NCI-H69 (cell line): ENCODE data around the gene BDH1.
"Not testable (repeated sequence)": the region's sequence is repeated elsewhere in the genome, so short reads cannot be mapped to it uniquely, and the experiment has no call there.

ENCODE experiments used
- DNase-seq: peaks from one replicate; lab custom pipeline; 2025; lab: John Stamatoyannopoulos, UW

BDH1 gene

DNA sequence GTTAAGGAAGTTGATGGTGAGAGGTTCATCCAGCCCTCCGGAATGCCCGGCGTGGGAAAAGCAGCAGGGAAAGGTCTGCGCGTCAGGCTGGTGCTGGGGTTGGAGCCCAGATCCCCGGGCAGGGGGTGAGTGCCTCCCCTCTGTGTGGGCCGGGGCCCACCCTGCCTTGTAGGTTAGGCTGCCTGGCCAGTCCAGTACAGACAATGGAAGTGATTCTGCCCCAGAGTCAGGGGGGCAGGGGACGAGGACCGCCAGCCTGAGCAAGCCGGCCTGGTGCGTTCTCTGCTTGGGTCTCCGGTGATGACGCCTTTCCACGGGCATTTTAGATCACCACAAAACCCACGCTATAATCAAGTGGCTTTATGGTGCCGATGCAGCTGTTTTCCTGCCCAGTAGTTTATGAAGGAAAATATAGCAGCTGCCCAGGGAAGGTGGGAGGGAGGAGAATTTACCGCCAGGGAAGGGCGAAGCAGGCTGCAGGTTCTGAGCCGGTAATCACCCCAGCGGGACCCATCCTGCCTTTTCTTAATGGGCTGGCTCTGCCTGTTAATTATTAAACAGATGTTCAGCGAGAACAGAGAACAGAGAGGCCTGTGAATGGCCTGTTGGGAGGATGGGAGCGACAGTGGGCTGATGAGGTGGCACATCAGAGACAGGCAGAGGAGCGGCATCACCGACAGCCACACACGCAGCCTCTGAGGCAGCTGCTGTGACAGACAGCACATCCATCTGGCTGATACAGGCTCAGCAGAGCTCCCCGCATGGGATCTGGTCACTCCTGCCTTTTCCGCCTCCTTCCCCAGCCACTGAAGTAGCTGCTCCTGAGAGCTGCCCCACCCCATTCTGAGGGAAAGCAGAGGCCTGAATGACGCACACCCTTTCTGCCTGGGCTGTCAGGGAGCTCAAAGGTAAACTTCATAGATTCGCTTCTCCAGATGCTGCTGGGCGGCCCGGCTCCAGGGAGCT is 35.2 kb downstream of the BDH1 start:
- peak; percentile 96 for DNase-seq

DNA sequence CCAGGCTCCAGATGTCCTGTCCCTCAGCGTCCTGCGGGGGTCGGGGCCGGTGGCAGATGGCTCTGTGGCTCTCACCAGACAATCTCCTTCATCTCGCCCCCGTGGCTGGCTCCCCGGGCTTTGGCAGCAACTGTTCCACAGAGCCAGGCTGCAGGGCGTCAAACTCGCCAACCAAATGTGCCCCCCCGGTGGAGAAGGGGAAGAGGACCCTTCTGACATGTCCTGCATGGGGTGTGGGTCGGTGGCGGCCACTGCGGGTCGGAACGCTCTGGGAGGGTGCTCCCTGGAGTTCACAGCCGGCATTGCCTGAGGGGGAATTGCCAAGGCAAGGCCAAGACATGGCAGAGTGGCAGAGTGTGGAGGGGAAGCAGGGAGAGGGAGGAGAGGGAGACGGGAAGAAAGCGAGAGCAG is 36.0 kb downstream of the BDH1 start:
- DNase-seq = peak; percentile 39

DNA sequence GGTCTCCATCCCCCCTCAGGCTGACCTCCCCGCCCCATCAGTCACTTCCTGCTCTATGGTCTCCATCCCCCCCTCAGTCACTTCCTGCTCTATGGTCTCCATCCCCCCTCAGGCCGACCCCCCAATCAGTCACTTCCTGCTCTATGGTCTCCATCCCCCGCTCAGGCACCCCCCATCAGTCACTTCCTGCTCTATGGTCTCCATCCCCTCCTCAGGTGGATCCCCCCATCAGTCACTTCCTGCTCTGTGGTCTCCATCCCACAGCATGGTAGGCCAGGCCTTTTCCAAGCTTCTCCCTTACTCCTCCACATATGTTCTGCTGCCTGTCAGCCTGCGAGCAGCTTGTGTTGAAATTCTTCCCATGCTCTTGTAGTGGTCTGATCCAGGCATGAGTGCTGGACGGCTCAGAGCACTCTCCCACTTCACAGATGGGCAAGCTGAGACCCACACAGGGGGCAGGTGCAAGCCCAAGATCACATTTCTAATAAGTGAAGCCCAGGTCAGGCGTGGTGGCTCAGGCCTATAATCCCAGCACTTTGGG is 36.8 kb downstream of the BDH1 start:
- peak; percentile 45 for DNase-seq

DNA sequence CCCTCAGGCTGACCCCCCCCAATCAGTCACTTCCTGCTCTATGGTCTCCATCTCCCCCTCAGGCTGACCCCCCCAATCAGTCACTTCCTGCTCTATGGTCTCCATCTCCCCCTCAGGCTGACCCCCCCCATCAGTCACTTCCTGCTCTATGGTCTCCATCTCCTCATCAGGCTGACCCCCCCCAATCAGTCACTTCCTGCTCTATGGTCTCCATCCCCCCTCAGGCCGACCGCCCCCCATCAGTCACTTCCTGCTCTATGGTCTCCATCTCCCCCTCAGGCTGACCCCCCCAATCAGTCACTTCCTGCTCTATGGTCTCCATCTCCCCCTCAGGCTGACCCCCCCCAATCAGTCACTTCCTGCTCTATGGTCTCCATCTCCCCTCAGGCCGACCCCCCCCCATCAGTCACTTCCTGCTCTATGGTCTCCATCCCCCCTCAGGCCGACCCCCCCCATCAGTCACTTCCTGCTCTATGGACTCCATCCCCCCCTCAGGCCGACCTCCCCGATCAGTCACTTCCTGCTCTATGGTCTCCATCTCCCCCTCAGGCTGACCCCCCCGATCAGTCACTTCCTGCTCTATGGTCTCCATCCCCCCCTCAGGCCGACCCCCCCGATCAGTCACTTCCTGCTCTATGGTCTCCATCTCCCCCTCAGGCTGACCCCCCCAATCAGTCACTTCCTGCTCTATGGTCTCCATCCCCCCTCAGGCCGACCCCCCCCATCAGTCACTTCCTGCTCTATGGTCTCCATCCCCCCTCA is 37.7 kb downstream of the BDH1 start:
- DNase-seq = not testable (repeated sequence)

DNA sequence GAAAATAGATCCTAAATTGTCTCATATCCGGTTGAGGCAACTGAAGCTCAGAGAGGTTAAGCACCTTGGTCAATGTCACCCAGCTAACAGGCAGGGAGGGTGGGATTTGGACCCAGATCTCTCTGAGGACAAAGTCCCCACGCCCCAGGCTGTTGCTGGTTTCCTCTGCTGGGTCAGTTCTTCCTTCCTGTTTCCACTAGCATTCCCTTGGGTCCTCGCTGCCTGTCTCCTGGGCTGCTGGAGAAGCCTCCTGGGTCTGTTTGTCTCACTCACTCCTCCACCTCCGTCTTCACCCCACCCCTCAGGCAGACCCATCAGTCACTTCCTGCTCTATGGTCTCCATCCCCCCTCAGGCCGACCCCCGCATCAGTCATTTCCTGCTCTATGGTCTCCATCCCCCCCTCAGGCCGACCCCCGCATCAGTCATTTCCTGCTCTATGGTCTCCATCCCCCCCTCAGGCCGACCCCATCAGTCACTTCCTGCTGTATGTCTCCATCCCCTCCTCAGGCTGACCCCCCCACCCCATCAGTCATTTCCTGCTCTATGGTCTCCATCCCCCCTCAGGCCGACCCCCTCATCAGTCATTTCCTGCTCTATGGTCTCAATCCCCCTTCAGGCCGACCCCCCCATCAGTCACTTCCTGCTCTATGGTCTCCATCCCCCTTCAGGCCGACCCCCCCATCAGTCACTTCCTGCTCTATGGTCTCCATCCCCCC is 38.7 kb downstream of the BDH1 start:
- not testable (repeated sequence) for DNase-seq

DNA sequence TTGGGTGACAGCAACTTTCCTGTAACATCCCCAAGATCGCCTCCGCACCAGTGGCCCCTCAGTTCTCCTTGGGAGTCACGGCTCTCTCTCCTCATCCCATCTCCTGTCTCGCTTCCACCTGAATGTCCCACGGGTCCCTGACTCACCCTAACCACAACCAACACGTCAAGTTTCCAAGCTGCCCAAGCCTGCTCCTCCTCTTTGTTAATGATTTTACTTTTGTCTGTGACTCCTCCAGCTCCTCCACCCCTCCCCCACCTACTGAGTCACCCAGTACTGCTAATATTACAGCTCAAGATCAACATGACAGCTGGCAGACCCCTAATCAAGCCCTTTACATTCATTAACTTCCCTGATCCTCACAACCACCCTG is 39.3 kb downstream of the BDH1 start:
- DNase-seq = peak; percentile 38

DNA sequence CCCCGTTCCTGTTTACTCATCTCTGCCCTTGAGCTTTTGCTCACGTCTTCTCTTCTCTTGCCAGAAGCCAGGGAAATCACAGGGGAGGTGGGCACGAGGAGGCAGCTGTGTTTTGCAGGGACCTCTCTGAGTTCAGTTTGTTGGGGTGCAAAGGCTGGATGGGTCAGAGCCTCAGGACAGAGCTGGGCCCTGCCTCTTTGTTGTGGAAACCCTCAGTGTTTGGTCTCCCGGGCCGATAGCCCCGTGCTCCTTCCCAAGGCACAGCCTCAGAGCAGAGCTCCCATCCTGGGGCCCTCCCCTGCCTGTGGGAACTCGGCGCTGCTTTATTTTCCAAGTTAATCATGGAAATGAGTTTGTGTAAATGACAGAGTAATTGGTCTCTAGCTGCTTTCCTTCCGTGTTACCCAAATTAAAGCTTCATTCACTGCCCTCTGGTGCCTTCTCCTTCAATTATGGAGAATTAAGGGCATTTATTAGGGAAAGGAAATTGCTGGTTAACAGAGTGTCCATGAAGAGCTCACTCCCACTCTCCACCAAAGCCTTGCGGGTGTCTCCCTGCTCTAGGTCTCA is 40.9 kb downstream of the BDH1 start:
- DNase-seq = no peak

DNA sequence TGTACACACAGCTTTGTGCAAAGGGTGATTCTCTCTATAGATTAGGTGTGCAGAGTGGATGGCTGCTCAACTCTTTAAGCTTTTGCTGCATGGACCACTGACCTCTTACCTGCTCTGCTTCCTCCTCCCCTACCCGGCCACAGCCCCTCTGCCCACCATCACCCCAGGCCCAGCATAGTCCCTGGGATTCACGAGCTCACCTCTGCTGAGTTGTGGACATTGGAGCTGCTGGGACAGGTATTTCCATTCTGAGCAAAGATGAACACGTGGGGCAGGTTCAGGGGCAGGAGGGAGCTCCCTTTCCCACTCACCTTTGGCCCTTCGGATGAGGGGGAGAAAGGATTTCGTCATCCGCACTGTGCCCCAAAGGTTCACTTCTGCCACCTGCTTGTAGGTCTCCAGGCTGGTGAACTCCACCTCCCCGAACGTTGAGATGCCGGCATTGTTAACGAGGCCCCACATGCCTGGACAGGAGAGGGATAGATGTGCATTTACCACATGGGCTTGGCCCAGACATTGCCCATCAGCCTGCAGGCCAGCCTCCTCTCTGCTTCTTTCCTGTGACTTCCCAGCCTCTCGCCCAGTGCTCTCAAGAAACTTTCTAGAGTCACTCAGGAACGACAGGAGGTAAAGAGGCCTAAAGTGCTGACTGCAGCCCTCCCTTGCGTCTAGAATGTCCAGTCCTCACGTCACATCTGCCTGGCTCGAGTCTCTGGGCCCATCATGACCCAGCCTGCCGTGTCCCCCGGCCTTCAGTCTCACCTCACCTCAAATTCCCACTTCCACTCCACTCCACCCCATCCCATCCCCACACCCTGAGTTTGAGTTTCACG is 41.6 kb downstream of the BDH1 start:
- DNase-seq = no peak

DNA sequence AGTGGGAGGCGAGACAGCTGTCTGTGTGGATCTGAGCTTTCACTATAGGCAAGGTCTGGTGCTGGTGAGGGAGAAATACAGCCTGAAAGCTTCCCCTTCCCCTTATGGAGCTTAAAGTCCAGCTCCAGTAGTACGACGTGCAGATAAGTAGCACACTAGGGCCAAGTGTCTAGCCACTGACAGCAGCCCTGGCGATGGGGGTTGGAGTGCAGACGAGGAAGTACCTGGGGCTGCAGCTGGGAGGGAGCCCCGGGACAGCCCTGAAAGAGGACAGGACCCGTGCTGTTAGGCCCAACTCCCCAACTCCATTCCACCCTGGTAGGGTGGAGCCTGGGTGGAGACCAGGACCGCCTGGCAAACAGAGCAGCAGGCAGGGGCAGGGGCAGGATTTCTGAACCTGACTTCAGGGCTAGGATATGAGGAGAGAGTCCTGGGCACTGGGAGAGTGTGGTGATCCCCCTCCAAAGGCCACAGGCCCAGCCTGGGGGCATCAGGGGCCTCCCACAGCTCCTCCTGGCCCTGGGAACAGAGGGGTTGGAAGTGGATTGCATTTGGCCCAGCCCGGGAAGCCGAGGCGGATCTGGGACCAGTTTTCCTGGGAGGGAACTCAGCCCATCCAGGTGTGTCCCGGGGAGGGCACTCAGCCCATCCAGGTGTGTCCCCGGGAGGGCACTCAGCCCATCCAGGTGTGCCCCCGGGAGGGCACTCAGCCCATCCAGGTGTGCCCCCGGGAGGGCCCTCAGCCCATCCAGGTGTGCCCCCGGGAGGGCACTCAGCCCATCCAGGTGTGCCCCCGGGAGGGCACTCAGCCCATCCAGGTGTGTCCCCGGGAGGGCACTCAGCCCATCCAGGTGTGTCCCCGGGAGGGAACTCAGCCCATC is 42.8 kb downstream of the BDH1 start:
- DNase-seq = no peak

DNA sequence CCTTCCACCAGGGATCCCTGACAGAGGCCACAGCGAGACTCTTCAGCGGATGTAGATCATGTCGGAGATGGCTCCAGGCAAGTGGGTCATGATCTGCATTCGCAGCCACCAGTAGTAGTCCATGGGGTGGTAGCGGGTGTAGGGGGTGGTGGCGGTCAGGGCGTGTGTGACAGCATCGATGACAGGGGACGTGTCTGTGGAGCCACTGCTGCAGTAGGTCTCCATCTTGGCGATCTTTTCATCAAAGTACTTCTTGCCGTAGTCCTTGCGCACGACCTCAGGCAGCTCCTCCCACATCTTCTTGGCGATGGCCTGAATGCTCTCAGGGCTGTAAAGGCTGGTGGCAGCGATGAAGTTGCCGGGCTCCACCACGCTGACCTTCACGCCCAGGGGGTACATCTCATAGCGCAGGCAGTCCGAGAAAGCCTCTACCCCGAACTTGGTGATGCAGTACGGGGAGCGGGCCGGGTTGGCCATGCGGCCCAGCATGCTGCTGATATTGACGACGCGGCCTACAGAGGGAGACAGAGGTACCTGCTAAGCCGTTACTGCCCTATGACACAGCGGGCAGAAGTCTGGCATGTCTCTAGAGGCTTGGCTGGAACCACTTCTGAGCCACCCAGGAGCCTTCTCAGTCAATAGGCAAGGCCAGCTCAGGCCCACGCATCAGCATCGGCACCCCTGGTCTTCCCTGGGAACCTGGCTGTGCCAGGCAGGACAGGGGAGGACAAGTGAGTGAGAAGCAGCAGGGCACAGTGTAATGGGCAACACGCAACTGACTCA is 43.7 kb downstream of the BDH1 start:
- no peak for DNase-seq

DNA sequence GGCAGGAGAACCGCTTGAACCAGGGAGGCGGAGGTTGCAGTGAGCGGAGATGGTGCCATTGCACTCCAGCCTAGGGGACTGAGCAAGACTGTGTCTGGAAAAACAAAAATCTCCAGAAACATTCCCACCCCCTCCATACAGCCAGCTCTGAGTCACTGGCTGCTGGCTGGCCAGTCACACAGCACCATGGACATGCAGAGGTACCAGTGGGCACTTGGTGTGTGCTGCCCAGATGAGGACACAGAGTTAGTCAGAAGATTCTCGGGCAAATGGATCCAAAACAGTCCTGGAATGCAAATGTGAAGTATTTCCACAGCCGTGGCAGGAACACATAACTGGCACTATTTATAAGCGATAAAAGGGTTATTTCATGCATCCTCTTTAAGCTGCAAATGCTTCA is 44.6 kb downstream of the BDH1 start:
- DNase-seq = no peak

DNA sequence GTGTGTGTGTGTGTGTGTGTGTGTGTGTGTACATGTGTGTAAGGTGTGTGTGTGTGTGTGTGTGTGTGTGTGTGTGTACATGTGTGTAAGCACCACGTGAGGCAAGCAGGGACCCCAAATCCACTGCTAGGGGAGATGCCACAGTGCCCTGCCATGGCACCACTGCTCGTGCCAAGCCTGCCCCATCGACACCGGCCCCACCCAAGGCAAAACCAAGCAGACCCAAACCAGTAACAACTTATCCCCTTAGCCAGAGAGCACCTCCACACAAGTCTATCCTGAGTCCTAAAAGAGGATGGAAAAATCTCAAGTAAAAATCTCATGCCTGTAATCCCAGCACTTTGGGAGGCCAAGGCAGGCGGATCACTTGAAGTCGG is 45.1 kb downstream of the BDH1 start:
- no peak for DNase-seq

DNA sequence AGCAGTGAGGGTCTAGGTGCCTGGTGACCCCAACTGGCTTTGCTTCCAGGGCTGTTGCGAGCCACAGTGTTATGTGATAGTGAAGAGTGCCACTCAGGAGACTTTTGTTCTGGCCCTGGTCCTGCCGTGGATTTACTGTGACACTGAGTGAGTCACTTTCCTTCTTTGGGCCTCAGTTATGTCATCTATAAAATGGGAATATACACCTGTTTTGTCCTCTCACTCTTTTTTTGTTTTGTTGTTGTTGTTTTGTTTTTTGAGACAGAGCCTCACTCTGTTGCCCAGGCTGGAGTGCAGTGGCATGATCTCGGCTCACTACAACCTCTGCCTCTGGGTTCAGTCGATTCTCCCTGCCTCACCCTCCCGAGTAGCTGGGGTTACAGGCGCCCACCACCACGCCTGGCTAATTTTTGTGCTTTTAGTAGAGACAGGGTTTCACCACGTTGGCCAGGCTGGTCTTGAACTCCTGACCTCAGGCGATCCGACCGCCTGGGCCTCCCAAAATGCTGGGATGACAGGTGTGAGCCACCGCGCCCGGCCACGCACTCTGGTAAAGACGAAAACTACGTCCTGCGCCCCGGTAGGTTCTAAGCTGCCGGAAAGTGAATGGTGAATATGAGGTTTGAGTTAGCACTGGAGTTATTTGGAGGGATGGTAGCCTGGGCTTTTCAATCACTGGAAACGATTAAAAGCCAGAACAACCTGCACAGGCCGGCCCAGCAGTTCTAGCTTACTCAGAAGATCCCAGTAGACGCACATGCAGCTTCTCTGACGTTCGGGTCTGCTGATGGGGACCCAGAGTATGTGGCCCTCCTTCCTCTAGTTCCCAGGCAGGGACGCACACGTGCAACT is 46.6 kb downstream of the BDH1 start:
- no peak for DNase-seq

DNA sequence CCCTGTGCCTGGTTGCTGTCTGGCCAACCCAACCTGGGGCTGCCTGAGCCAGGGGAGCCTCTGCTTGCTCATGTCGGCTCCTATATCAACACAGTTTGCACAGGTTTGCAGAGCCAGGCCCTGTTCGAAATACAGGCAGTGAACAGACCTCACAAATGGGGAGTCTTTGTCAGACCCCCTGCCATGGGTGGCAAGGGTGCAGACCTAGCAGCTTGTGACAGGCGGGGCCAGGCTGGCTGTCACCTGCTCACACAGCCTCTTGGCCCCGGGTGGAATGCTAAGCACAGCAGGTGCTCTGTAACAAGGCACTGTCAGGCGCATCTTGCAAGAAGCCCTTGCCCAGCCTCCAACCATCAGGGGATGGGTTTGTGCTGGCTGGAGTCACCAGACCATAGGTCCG is 47.3 kb downstream of the BDH1 start:
- DNase-seq = peak; percentile 44

DNA sequence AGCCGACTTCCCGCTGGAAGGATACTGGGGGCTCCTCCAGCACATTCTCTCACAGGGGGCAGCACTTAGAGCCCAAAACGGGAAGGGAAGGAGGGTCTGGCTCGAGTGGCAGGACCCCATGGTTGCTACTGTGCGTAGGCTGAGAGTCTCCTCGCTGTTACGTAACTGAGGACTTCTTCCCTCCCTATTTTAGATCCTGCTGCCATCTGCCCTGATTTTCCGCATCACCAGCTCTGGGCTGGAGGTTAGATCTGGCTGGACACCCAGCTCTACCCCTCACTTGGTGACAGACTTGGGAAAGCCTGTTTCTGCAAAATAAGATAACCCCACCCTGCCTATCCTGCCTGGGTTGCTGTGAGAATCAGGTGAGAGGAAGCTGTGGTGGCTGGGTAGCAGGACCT is 47.7 kb downstream of the BDH1 start:
- no peak for DNase-seq

DNA sequence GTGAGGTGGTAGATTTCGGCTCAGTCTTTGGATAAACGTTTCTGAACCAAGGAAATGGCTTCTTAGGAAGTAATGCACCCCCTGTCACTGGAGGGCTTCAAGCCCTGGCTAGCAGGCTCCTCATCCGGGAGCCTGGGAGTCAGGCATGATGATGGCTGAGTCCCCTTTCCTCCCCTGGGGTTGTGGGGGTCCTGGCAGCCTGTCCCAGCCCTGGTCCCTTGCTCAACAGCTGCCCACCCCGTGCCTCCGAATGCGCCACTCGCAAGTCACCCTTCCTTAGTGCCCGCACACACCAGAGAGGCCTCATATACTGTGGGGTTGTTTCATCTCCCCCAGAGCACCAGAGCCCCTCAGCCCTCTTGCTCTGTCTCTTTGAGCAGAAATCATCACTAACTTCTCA is 48.2 kb downstream of the BDH1 start:
- no peak for DNase-seq

DNA sequence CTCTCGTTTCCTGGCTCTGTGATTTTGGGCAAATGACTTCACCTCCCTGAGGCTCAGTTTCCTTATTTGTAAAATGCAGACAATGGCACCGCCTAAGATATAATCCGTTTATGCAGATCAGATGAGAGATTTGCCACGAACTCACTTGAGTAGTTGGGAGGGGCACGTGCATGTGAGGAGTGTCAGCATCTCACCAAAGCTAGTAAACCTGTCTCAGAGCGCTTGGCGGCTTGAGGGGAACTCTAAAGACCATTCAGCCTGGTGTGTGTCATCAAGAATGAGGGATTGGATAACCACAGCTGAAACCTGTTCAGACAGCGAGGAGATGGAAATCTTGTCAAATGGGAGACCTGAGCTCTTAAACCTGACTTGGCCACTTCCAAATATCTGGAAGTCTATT is 48.7 kb downstream of the BDH1 start:
- no peak for DNase-seq

DNA sequence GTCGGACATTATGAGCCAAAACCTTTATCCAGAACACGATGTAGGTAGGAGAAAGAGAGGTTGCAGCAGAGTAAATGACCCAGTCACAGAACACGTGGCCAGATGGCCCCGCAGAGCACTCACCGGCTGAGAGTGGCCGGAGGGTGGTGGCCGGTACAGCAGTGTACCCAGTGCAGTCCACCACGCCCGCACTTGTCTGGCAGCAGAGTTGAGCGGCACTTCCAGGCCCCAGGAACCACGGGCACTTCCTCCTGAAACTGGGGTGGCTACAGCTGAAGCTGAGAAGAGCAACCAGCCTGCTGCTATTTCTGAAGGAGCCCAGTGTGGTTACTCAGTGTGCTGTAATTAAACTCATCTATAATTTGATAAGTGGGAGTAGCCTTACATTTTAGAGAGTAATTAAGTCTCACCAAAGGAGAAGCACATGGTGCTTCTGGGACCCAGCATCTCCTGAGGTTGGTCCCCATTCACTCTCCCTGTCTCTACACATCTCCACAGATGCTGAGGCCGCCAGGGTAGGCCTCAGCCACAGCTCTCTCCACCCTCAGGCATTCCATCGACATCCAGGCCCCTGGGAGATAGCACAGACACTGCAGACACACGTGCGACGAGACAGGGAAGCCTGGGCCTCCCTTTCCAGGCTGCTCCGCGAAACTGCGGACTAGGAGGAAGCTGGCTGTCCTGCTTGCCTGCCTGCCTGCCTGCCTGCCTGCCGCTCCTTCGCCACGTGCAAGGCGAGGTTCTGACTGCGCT is 49.8 kb downstream of the BDH1 start:
- DNase-seq = no peak
